ENCODE measurements around the gene GSG1L2. TPM values are rescaled to one million over a fixed set of nuclear protein-coding genes. Genes with fewer than 3 reads are reported as not detected.

The GSG1L2 gene
- not detected for polyA plus RNA-seq (2013, experiment 1 of 2)
- not detected for polyA plus RNA-seq (2013, experiment 2 of 2)

GRCh38 chr17:9821921-9822320, at the start of gene GSG1L2:
Gene GSG1L2 (minus strand): TSS chr17:9822079. CDS start chr17:9822071, 8 bp downstream.
- Histone ChIP-seq H2AFZ (ENCODE audit: low read depth, low read length) (no peak within 1 kb of the TSS), H2AK5ac (ENCODE audit: low read length, severe bottlenecking) (no peak within 1 kb of the TSS), H3K23ac (ENCODE audit: low read length in 2 of 2) (peak within 1 kb of the TSS in 1 of 2 experiments; percentile 63), H3K4me2 (ENCODE audit: low read length, poor library complexity, severe bottlenecking) (no peak within 1 kb of the TSS), H3K4me1 (ENCODE audit: control insufficient read depth, insufficient read depth, low read depth, low read length) (peaks cover 5% of the 10 kb centered on the region), H3K4me3 (ENCODE audit: insufficient read depth in 1 of 2, low read depth in 1 of 2, low read length in 2 of 2) (no peak within 1 kb of the TSS), H3K18ac (ENCODE audit: low read depth in 1 of 2, low read length in 2 of 2) (peak within 1 kb of the TSS in 1 of 2 experiments; percentile 49), H3K4ac (ENCODE audit: low read depth in 1 of 2, low read length in 2 of 2) (peak within 1 kb of the TSS in 1 of 2 experiments; percentile 21), H3K9me3 (ENCODE audit: control insufficient read depth, low read length) (no peaks in the 10 kb centered on the region), H3K36me3 (ENCODE audit: control insufficient read depth in 1 of 2, insufficient read depth in 2 of 2, low read depth in 1 of 2, low read length in 2 of 2) (no peaks in the 10 kb centered on the region), H3K27ac (ENCODE audit: low read length, poor library complexity, severe bottlenecking) (no peak within 1 kb of the TSS), H2BK12ac (ENCODE audit: low read length in 2 of 2) (peak within 1 kb of the TSS in 1 of 2 experiments; percentile 59), H2BK120ac (ENCODE audit: low read depth, low read length) (no peak within 1 kb of the TSS), H2BK15ac (ENCODE audit: low read depth, poor library complexity, severe bottlenecking) (no peak within 1 kb of the TSS), H2BK5ac (ENCODE audit: low read depth, low read length, poor library complexity, severe bottlenecking) (no peak within 1 kb of the TSS), H4K8ac (ENCODE audit: low read length) (peak within 1 kb of the TSS; percentile 32), H3K79me1 (replicated peaks; ENCODE audit: low read length, poor library complexity, severe bottlenecking) (no peaks in the 10 kb centered on the region), H4K91ac (ENCODE audit: low read length) (peak within 1 kb of the TSS; percentile 27), H3K9ac (ENCODE audit: low read length) (no peak within 1 kb of the TSS), H3K27me3 (ENCODE audit: control insufficient read depth in 1 of 2, insufficient read depth in 1 of 2, low read length in 2 of 2) (peaks cover 0 to 22% of the 10 kb centered on the region in 2 experiments), H3K14ac (ENCODE audit: low read length in 2 of 2) (peak within 1 kb of the TSS in 1 of 2 experiments; percentile 93)
- 88% methylated on average over 15 of the region's 15 CpGs for WGBS
- DNase-seq, result no peak

- Histone ChIP-seq H2AFZ (ENCODE audit: low read depth, low read length) (no peak overlapping the region), H3K4me2 (ENCODE audit: low read length, poor library complexity, severe bottlenecking) (no peak overlapping the region), H3K36me3 (ENCODE audit: control insufficient read depth in 1 of 2, insufficient read depth in 2 of 2, low read depth in 1 of 2, low read length in 2 of 2) (no peaks in the 10 kb centered on the region), H3K27me3 (ENCODE audit: control insufficient read depth in 1 of 2, insufficient read depth in 1 of 2, low read length in 2 of 2) (peaks cover 0 to 26% of the 10 kb centered on the region in 2 experiments), H3K4ac (ENCODE audit: low read depth in 1 of 2, low read length in 2 of 2) (no peak overlapping the region), H2BK15ac (ENCODE audit: low read depth, poor library complexity, severe bottlenecking) (no peak overlapping the region), H4K8ac (ENCODE audit: low read length) (no peak overlapping the region), H2AK5ac (ENCODE audit: low read length, severe bottlenecking) (no peak overlapping the region), H2BK5ac (ENCODE audit: low read depth, low read length, poor library complexity, severe bottlenecking) (no peak overlapping the region), H3K79me1 (replicated peaks; ENCODE audit: low read length, poor library complexity, severe bottlenecking) (no peaks in the 10 kb centered on the region), H3K4me3 (ENCODE audit: insufficient read depth in 1 of 2, low read depth in 1 of 2, low read length in 2 of 2) (no peak overlapping the region), H3K9me3 (ENCODE audit: control insufficient read depth, low read length) (peaks cover 20% of the 10 kb centered on the region), H3K14ac (ENCODE audit: low read length in 2 of 2) (no peak overlapping the region), H3K9ac (ENCODE audit: low read length) (no peak overlapping the region), H4K91ac (ENCODE audit: low read length) (no peak overlapping the region), H2BK12ac (ENCODE audit: low read length in 2 of 2) (no peak overlapping the region), H3K18ac (ENCODE audit: low read depth in 1 of 2, low read length in 2 of 2) (no peak overlapping the region), H3K27ac (ENCODE audit: low read length, poor library complexity, severe bottlenecking) (no peak overlapping the region), H2BK120ac (ENCODE audit: low read depth, low read length) (no peak overlapping the region), H3K23ac (ENCODE audit: low read length in 2 of 2) (no peak overlapping the region), H3K4me1 (ENCODE audit: control insufficient read depth, insufficient read depth, low read depth, low read length) (no peaks in the 10 kb centered on the region)
- DNase-seq, result no peak
- 94% methylated on average over 2 of the region's 3 CpGs for WGBS
Measured at GRCh38 chr17:9868552-9868951, 46.7 kb upstream of the GSG1L2 start.

DNA sequence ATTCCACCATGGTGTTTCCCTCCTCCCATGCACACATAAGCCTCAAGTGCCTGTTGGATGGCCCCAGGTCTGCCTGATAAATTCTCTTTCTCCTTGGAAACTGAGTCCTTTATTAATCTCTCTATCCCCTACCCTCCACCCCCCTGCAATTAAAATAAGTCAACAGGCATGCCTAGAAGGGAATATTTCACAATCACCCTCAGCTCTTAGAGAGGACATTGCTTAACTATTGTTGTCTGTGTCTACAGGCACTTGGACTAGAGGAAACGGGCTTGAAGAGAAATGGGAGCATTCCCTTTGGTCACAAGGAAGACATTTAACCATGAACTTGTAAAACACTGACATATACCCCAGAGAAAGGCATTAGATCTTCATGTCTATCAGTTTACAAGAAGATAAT, 43.7 kb upstream of the GSG1L2 start:
- Histone ChIP-seq H4K8ac (ENCODE audit: low read length) (no peak overlapping the region), H2BK120ac (ENCODE audit: low read depth, low read length) (no peak overlapping the region), H3K4me1 (ENCODE audit: control insufficient read depth, insufficient read depth, low read depth, low read length) (no peaks in the 10 kb centered on the region), H2BK5ac (ENCODE audit: low read depth, low read length, poor library complexity, severe bottlenecking) (no peak overlapping the region), H2AFZ (ENCODE audit: low read depth, low read length) (no peak overlapping the region), H3K14ac (ENCODE audit: low read length in 2 of 2) (no peak overlapping the region), H3K79me1 (replicated peaks; ENCODE audit: low read length, poor library complexity, severe bottlenecking) (no peaks in the 10 kb centered on the region), H2BK12ac (ENCODE audit: low read length in 2 of 2) (no peak overlapping the region), H3K23ac (ENCODE audit: low read length in 2 of 2) (no peak overlapping the region), H3K4me2 (ENCODE audit: low read length, poor library complexity, severe bottlenecking) (no peak overlapping the region), H4K91ac (ENCODE audit: low read length) (no peak overlapping the region), H3K4me3 (ENCODE audit: insufficient read depth in 1 of 2, low read depth in 1 of 2, low read length in 2 of 2) (no peak overlapping the region), H3K9me3 (ENCODE audit: control insufficient read depth, low read length) (peaks cover 20% of the 10 kb centered on the region), H3K4ac (ENCODE audit: low read depth in 1 of 2, low read length in 2 of 2) (no peak overlapping the region), H3K27me3 (ENCODE audit: control insufficient read depth in 1 of 2, insufficient read depth in 1 of 2, low read length in 2 of 2) (peaks cover 0 to 23% of the 10 kb centered on the region in 2 experiments), H3K36me3 (ENCODE audit: control insufficient read depth in 1 of 2, insufficient read depth in 2 of 2, low read depth in 1 of 2, low read length in 2 of 2) (no peaks in the 10 kb centered on the region), H2AK5ac (ENCODE audit: low read length, severe bottlenecking) (no peak overlapping the region), H2BK15ac (ENCODE audit: low read depth, poor library complexity, severe bottlenecking) (no peak overlapping the region), H3K18ac (ENCODE audit: low read depth in 1 of 2, low read length in 2 of 2) (no peak overlapping the region), H3K9ac (ENCODE audit: low read length) (no peak overlapping the region), H3K27ac (ENCODE audit: low read length, poor library complexity, severe bottlenecking) (no peak overlapping the region)
- DNase-seq, result peak; percentile 37
- 33% methylated on average over 1 of the region's 1 CpG for WGBS

- H3K14ac ChIP-seq (ENCODE audit: low read length in 2 of 2), result no peak overlapping the region
- H3K27me3 ChIP-seq (ENCODE audit: control insufficient read depth in 1 of 2, insufficient read depth in 1 of 2, low read length in 2 of 2), result peaks cover 0 to 14% of the 10 kb centered on the region in 2 experiments
- H3K4me2 ChIP-seq (ENCODE audit: low read length, poor library complexity, severe bottlenecking), result no peak overlapping the region
- no peaks in the 10 kb centered on the region for H3K36me3 ChIP-seq (ENCODE audit: control insufficient read depth in 1 of 2, insufficient read depth in 2 of 2, low read depth in 1 of 2, low read length in 2 of 2)
- no peaks in the 10 kb centered on the region for H3K79me1 ChIP-seq (replicated peaks; ENCODE audit: low read length, poor library complexity, severe bottlenecking)
- H3K27ac ChIP-seq (ENCODE audit: low read length, poor library complexity, severe bottlenecking), result no peak overlapping the region
- H2AFZ ChIP-seq (ENCODE audit: low read depth, low read length), result no peak overlapping the region
- H4K8ac ChIP-seq (ENCODE audit: low read length), result no peak overlapping the region
- H2BK120ac ChIP-seq (ENCODE audit: low read depth, low read length), result no peak overlapping the region
- 86% methylated on average over 3 of the region's 4 CpGs for WGBS
- no peak for DNase-seq
- H3K23ac ChIP-seq (ENCODE audit: low read length in 2 of 2), result no peak overlapping the region
- no peak overlapping the region for H3K4ac ChIP-seq (ENCODE audit: low read depth in 1 of 2, low read length in 2 of 2)
- no peak overlapping the region for H2BK12ac ChIP-seq (ENCODE audit: low read length in 2 of 2)
- no peak overlapping the region for H4K91ac ChIP-seq (ENCODE audit: low read length)
- no peak overlapping the region for H3K9ac ChIP-seq (ENCODE audit: low read length)
- no peak overlapping the region for H2BK5ac ChIP-seq (ENCODE audit: low read depth, low read length, poor library complexity, severe bottlenecking)
- H3K4me3 ChIP-seq (ENCODE audit: insufficient read depth in 1 of 2, low read depth in 1 of 2, low read length in 2 of 2), result no peak overlapping the region
- no peaks in the 10 kb centered on the region for H3K4me1 ChIP-seq (ENCODE audit: control insufficient read depth, insufficient read depth, low read depth, low read length)
- no peak overlapping the region for H2AK5ac ChIP-seq (ENCODE audit: low read length, severe bottlenecking)
- H3K9me3 ChIP-seq (ENCODE audit: control insufficient read depth, low read length), result peaks cover 28% of the 10 kb centered on the region
- H3K18ac ChIP-seq (ENCODE audit: low read depth in 1 of 2, low read length in 2 of 2), result no peak overlapping the region
- no peak overlapping the region for H2BK15ac ChIP-seq (ENCODE audit: low read depth, poor library complexity, severe bottlenecking)
Measured at GRCh38 chr17:9862949-9863348, 41.1 kb upstream of the GSG1L2 start.

Measured in mesenchymal stem cell (in vitro differentiated cells and primary cell).